ENCODE measurements around the gene ZCWPW1.

DNA sequence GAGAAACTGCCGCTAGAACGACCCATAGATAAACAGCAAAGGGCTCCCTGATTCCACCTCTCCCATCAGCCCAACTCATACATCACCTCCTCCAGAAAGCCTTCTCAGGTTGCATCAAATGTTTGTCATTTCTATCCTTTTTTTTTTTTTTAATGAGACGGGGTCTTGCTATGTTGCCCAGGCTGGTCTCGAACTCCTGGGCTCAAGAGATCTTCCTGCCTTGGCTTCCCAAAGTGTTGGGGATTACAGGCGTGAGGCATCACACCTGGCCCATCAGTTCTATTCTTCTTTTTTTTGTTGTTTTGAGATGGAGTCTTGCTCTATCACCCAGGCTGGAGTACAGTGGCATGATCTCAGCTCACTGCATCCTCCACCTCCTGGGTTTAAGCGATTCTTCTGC, 28.5 kb upstream of the ZCWPW1 start:
- TF ChIP-seq, protein P1, sequence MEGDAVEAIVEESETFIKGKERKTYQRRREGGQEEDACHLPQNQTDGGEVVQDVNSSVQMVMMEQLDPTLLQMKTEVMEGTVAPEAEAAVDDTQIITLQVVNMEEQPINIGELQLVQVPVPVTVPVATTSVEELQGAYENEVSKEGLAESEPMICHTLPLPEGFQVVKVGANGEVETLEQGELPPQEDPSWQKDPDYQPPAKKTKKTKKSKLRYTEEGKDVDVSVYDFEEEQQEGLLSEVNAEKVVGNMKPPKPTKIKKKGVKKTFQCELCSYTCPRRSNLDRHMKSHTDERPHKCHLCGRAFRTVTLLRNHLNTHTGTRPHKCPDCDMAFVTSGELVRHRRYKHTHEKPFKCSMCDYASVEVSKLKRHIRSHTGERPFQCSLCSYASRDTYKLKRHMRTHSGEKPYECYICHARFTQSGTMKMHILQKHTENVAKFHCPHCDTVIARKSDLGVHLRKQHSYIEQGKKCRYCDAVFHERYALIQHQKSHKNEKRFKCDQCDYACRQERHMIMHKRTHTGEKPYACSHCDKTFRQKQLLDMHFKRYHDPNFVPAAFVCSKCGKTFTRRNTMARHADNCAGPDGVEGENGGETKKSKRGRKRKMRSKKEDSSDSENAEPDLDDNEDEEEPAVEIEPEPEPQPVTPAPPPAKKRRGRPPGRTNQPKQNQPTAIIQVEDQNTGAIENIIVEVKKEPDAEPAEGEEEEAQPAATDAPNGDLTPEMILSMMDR (IDR thresholded peaks at IDR 0.05; ENCODE audit: insufficient read depth, low read length, poor library complexity, severe bottlenecking): no peak
- TF ChIP-seq EZH2phosphoT487 (conservative IDR thresholded peaks at IDR 0.05; ENCODE audit: low read length): no peak
